ENCODE results near the gene OR10G3. TPM values are rescaled to one million over a fixed set of nuclear protein-coding genes. Genes with fewer than 3 reads are reported as not detected.
A peak's percentile ranks its signal among the peaks of the same experiment; 100 is the strongest.

Gene OR10G3
- total RNA-seq, 5 donors from 2014 or later (not counting 1 experiment from before 2014, with no cell fraction given) = not detected

- ATAC-seq (replicated peaks in 1 of 4) = no peak
- Histone ChIP-seq H3K9me3 (no peaks in the 10 kb centered on the region), H3K27ac (ENCODE audit: low read length) (no peak overlapping the region), H3K4me3 (ENCODE audit: control insufficient read depth in 1 of 2, extremely low read depth in 1 of 2, low read length in 1 of 2) (no peak overlapping the region), H3K4me1 (ENCODE audit: control insufficient read depth in 1 of 2, extremely low read depth in 1 of 2, insufficient read depth in 2 of 2, low read length in 2 of 2) (peaks cover 9 to 15% of the 10 kb centered on the region in 2 experiments), H3K27me3 (replicated peaks in 1 of 2; ENCODE audit: control insufficient read depth in 2 of 2, extremely low read depth in 1 of 2, insufficient read depth in 2 of 2, low read length in 1 of 2) (no peaks in the 10 kb centered on the region), H3K36me3 (ENCODE audit: control insufficient read depth in 2 of 2, extremely low read depth in 1 of 2, insufficient read depth in 1 of 2, low read length in 1 of 2) (peaks cover 0 to 3% of the 10 kb centered on the region in 2 donors)
- Mint-ChIP-seq H3K27ac (peak overlapping the region; percentile 9 to 66), H3K4me1 (peaks cover 17 to 21% (median 18%) of the 10 kb centered on the region in 3 donors), H3K9me3 (no peaks in the 10 kb centered on the region), H3K27me3 (no peaks in the 10 kb centered on the region), H3K4me3 (peak overlapping the region; percentile 72 to 85 (median 81)), H3K36me3 (no peaks in the 10 kb centered on the region)
- DNase-seq = no peak
- WGBS (ENCODE audit: insufficient coverage) = 90% methylated on average over 11 of the region's 18 CpGs
- POLR2A ChIA-PET = no interaction called here
- CTCF ChIA-PET = interaction anchor here (0.6 to 3.2 kb wide), 5 partner anchors 19 to 1069 kb away, joined by 3 to 21 read pairs (median 3); no protein-coding TSS in a partner anchor
These were observed 55.0 kb downstream of the OR10G3 start for GRCh38 chr14:21524575-21525490.

GRCh38 chr14:21523203-21523602, 56.7 kb downstream of the OR10G3 start:
- DNase-seq (no peak), ATAC-seq (replicated peaks in 1 of 4) (no peak)
- H3K36me3 ChIP-seq (ENCODE audit: control insufficient read depth in 2 of 2, extremely low read depth in 1 of 2, insufficient read depth in 1 of 2, low read length in 1 of 2) = peaks cover 0 to 3% of the 10 kb centered on the region in 2 donors
- Mint-ChIP-seq H3K4me1 (peaks cover 17 to 21% (median 18%) of the 10 kb centered on the region in 3 donors), H3K36me3 (no peaks in the 10 kb centered on the region), H3K9me3 (no peaks in the 10 kb centered on the region), H3K4me3 (no peak overlapping the region), H3K27me3 (no peaks in the 10 kb centered on the region), H3K27ac (no peak overlapping the region)
- no peaks in the 10 kb centered on the region for H3K9me3 ChIP-seq
- POLR2A ChIA-PET = no interaction called here
- CTCF ChIA-PET = interaction anchor here in 1 of 2 donors (0.8 kb wide), 1 partner anchor 313 kb away, joined by 3 read pairs; no protein-coding TSS in a partner anchor
- no peak overlapping the region for H3K27ac ChIP-seq (ENCODE audit: low read length)
- 80% methylated on average over 5 of the region's 7 CpGs for WGBS (ENCODE audit: insufficient coverage)
- H3K4me3 ChIP-seq (ENCODE audit: control insufficient read depth in 1 of 2, extremely low read depth in 1 of 2, low read length in 1 of 2) = no peak overlapping the region
- no peaks in the 10 kb centered on the region for H3K27me3 ChIP-seq (replicated peaks in 1 of 2; ENCODE audit: control insufficient read depth in 2 of 2, extremely low read depth in 1 of 2, insufficient read depth in 2 of 2, low read length in 1 of 2)
- peaks cover 9 to 15% of the 10 kb centered on the region in 2 experiments for H3K4me1 ChIP-seq (ENCODE audit: control insufficient read depth in 1 of 2, extremely low read depth in 1 of 2, insufficient read depth in 2 of 2, low read length in 2 of 2)

- 82% methylated on average over 1 of the region's 2 CpGs for WGBS (ENCODE audit: insufficient coverage)
- Mint-ChIP-seq H3K4me3 (no peak overlapping the region), H3K4me1 (peaks cover 8 to 13% (median 8%) of the 10 kb centered on the region in 3 donors), H3K9me3 (no peaks in the 10 kb centered on the region), H3K27me3 (peaks cover 0 to 2% of the 10 kb centered on the region in 2 donors), H3K36me3 (no peaks in the 10 kb centered on the region), H3K27ac (no peak overlapping the region)
- H3K27me3 ChIP-seq (replicated peaks in 1 of 2; ENCODE audit: control insufficient read depth in 2 of 2, extremely low read depth in 1 of 2, insufficient read depth in 2 of 2, low read length in 1 of 2) = peaks cover 0 to 4% of the 10 kb centered on the region in 2 experiments
- CTCF ChIA-PET = no interaction called here
- H3K4me3 ChIP-seq (ENCODE audit: control insufficient read depth in 1 of 2, extremely low read depth in 1 of 2, low read length in 1 of 2) = no peak overlapping the region
- peaks cover 0 to 3% of the 10 kb centered on the region in 2 donors for H3K36me3 ChIP-seq (ENCODE audit: control insufficient read depth in 2 of 2, extremely low read depth in 1 of 2, insufficient read depth in 1 of 2, low read length in 1 of 2)
- peaks cover 1 to 8% of the 10 kb centered on the region in 2 experiments for H3K4me1 ChIP-seq (ENCODE audit: control insufficient read depth in 1 of 2, extremely low read depth in 1 of 2, insufficient read depth in 2 of 2, low read length in 2 of 2)
- ATAC-seq (replicated peaks in 1 of 4) = no peak
- no peak overlapping the region for H3K27ac ChIP-seq (ENCODE audit: low read length)
- no peak for DNase-seq
- no peaks in the 10 kb centered on the region for H3K9me3 ChIP-seq
- POLR2A ChIA-PET = no interaction called here
These were observed 58.4 kb downstream of the OR10G3 start for GRCh38 chr14:21521501-21521900.

GRCh38 chr14:21520767-21521166, 59.1 kb downstream of the OR10G3 start:
- Mint-ChIP-seq H3K4me1 (peaks cover 7 to 13% (median 7%) of the 10 kb centered on the region in 3 donors), H3K36me3 (no peaks in the 10 kb centered on the region), H3K9me3 (no peaks in the 10 kb centered on the region), H3K27ac (no peak overlapping the region), H3K4me3 (no peak overlapping the region), H3K27me3 (peaks cover 0 to 2% of the 10 kb centered on the region in 2 donors)
- CTCF ChIA-PET = no interaction called here
- Histone ChIP-seq H3K4me3 (ENCODE audit: control insufficient read depth in 1 of 2, extremely low read depth in 1 of 2, low read length in 1 of 2) (no peak overlapping the region), H3K4me1 (ENCODE audit: control insufficient read depth in 1 of 2, extremely low read depth in 1 of 2, insufficient read depth in 2 of 2, low read length in 2 of 2) (peaks cover 0 to 5% of the 10 kb centered on the region in 2 experiments), H3K36me3 (ENCODE audit: control insufficient read depth in 2 of 2, extremely low read depth in 1 of 2, insufficient read depth in 1 of 2, low read length in 1 of 2) (peaks cover 0 to 3% of the 10 kb centered on the region in 2 donors), H3K27me3 (replicated peaks in 1 of 2; ENCODE audit: control insufficient read depth in 2 of 2, extremely low read depth in 1 of 2, insufficient read depth in 2 of 2, low read length in 1 of 2) (peaks cover 0 to 4% of the 10 kb centered on the region in 2 experiments), H3K9me3 (no peaks in the 10 kb centered on the region), H3K27ac (ENCODE audit: low read length) (no peak overlapping the region)
- ATAC-seq (replicated peaks in 1 of 4) (no peak), DNase-seq (no peak)
- POLR2A ChIA-PET = no interaction called here
- no CpG with 5 or more reads among the region's 1 CpG for WGBS (ENCODE audit: insufficient coverage)

- ATAC-seq (replicated peaks in 1 of 4) (no peak), DNase-seq (no peak)
- Mint-ChIP-seq H3K9me3 (no peaks in the 10 kb centered on the region), H3K27me3 (peaks cover 0 to 2% of the 10 kb centered on the region in 2 donors), H3K4me3 (no peak overlapping the region), H3K27ac (no peak overlapping the region), H3K36me3 (no peaks in the 10 kb centered on the region), H3K4me1 (peaks cover 0 to 7% (median 2%) of the 10 kb centered on the region in 3 donors)
- peaks cover 0 to 6% of the 10 kb centered on the region in 2 experiments for H3K27me3 ChIP-seq (replicated peaks in 1 of 2; ENCODE audit: control insufficient read depth in 2 of 2, extremely low read depth in 1 of 2, insufficient read depth in 2 of 2, low read length in 1 of 2)
- no peak overlapping the region for H3K27ac ChIP-seq (ENCODE audit: low read length)
- WGBS (ENCODE audit: insufficient coverage) = 100% methylated on average over 2 of the region's 2 CpGs
- H3K4me3 ChIP-seq (ENCODE audit: control insufficient read depth in 1 of 2, extremely low read depth in 1 of 2, low read length in 1 of 2) = no peak overlapping the region
- no peaks in the 10 kb centered on the region for H3K4me1 ChIP-seq (ENCODE audit: control insufficient read depth in 1 of 2, extremely low read depth in 1 of 2, insufficient read depth in 2 of 2, low read length in 2 of 2)
- ChIA-PET POLR2A (no interaction called here), CTCF (interaction anchor here in 1 of 2 donors (1.4 kb wide), 1 partner anchor 20 kb away, joined by 8 read pairs; no protein-coding TSS in a partner anchor)
- peaks cover 0 to 3% of the 10 kb centered on the region in 2 donors for H3K36me3 ChIP-seq (ENCODE audit: control insufficient read depth in 2 of 2, extremely low read depth in 1 of 2, insufficient read depth in 1 of 2, low read length in 1 of 2)
- H3K9me3 ChIP-seq = no peaks in the 10 kb centered on the region
These were observed 61.2 kb downstream of the OR10G3 start for GRCh38 chr14:21518725-21519124.

All from T-cell (primary cell).